OCI-LY3 (cell line): ENCODE data around the gene IFT122.

Experiments
- H2AFZ ChIP-seq: fragments of 200-600, 300-600 bp; shearing (Covaris generic); 2 replicates; pipeline ENCODE4 v1.6.0; 2014; ENCODE audit warnings: antibody characterized with exemption, low read depth, low read length
- H3K27ac ChIP-seq: fragments of 200-600, 300-600 bp; sonication (generic); 2 replicates; pipeline ENCODE4 v1.5.1; 2014; ENCODE audit warnings: mild to moderate bottlenecking, low read length, moderate library complexity, mixed read lengths
- H3K27me3 ChIP-seq: fragments of 200-600, 300-600 bp; sonication (generic); 2 replicates; pipeline ENCODE4 v1.6.1; 2014; ENCODE audit warnings: low read depth, low read length, mixed read lengths
- H3K36me3 ChIP-seq: fragments of 200-600, 300-600 bp; sonication (generic); replicated peaks from 2 replicates; pipeline ENCODE3; 2014; ENCODE audit warnings: low read depth, low read length, mixed read lengths
- H3K4me1 ChIP-seq: fragments of 300-600, 200-600 bp; sonication (generic); 2 replicates; pipeline ENCODE4 v1.6.1; 2014; ENCODE audit warnings: low read length, mixed read lengths
- H3K4me2 ChIP-seq: fragments of 200-600, 300-600 bp; sonication (generic); 2 replicates; pipeline ENCODE4 v1.6.1; 2014; ENCODE audit warnings: low read length, mixed read lengths
- H3K4me3 ChIP-seq: fragments of 300-600, 200-600 bp; sonication (generic); 2 replicates; pipeline ENCODE4 v1.5.1; 2014; ENCODE audit warnings: antibody characterized with exemption, mild to moderate bottlenecking, low read length, moderate library complexity
- H3K79me2 ChIP-seq: fragments of 300-600, 200-600 bp; shearing (Covaris generic); 2 replicates; pipeline ENCODE4 v1.6.1; 2014; ENCODE audit warnings: mild to moderate bottlenecking, low read length, mixed read lengths
- H3K9ac ChIP-seq: fragments of 300-600, 200-600 bp; shearing (Covaris generic); 2 replicates; pipeline ENCODE4 v1.6.0; 2014; ENCODE audit warnings: mild to moderate bottlenecking, low read length, moderate library complexity
- H3K9me3 ChIP-seq: fragments of 200-600, 300-600 bp; shearing (Covaris generic); 2 replicates; pipeline ENCODE4 v1.6.1; 2014; ENCODE audit warnings: low read length, mixed read lengths; ENCODE audit not compliant: insufficient read depth
- H4K20me1 ChIP-seq: fragments of 200-600, 300-600 bp; sonication (generic); 2 replicates; pipeline ENCODE4 v1.6.1; 2016; ENCODE audit warnings: low read length, mixed read lengths; ENCODE audit not compliant: insufficient read depth
- CTCF ChIP-seq: fragments of 200-600, 300-600 bp; sonication (generic); IDR thresholded peaks from 2 replicates; pipeline ENCODE4 v1.5.1; 2014; ENCODE audit warnings: antibody characterized with exemption, low read length, low read depth
- EZH2phosphoT487 ChIP-seq: fragments of 200-600 bp; shearing (Covaris generic); IDR thresholded peaks from 2 replicates; pipeline ENCODE4 v1.6.1; 2018; ENCODE audit warnings: antibody characterized with exemption, mixed run types, low read depth

Gene IFT122

GRCh38 chr3:129528589-129529100 lies 88.6 kb downstream of the IFT122 start, which contains the start of gene RHO:
TSS of gene RHO (plus strand) at chr3:129528639. CDS start at chr3:129528734, 95 bp downstream.
- TF ChIP-seq EZH2phosphoT487 (no peak), CTCF (no peak)
- Histone ChIP-seq H3K79me2 (no peaks in the 10 kb centered on the region), H3K4me2 (no peak within 1 kb of the TSS), H3K9ac (no peak within 1 kb of the TSS), H2AFZ (no peak within 1 kb of the TSS), H3K36me3 (no peaks in the 10 kb centered on the region), H3K9me3 (no peaks in the 10 kb centered on the region), H3K4me1 (peaks cover 25% of the 10 kb centered on the region), H4K20me1 (no peaks in the 10 kb centered on the region), H3K4me3 (no peak within 1 kb of the TSS), H3K27me3 (no peaks in the 10 kb centered on the region), H3K27ac (no peak within 1 kb of the TSS)

- Histone ChIP-seq H3K79me2 (no peaks in the 10 kb centered on the region), H2AFZ (no peak overlapping the region), H3K4me1 (peaks cover 22% of the 10 kb centered on the region), H4K20me1 (no peaks in the 10 kb centered on the region), H3K27me3 (no peaks in the 10 kb centered on the region), H3K9ac (no peak overlapping the region), H3K27ac (no peak overlapping the region), H3K9me3 (no peaks in the 10 kb centered on the region), H3K4me3 (no peak overlapping the region), H3K4me2 (no peak overlapping the region), H3K36me3 (no peaks in the 10 kb centered on the region)
- TF ChIP-seq CTCF = no peak
- no peak for TF ChIP-seq EZH2phosphoT487
Measured at GRCh38 chr3:129529436-129530210, 89.6 kb downstream of the IFT122 start.

- H3K4me2 ChIP-seq = no peak overlapping the region
- no peak overlapping the region for H3K27ac ChIP-seq
Measured at GRCh38 chr3:129530251-129530791, 90.3 kb downstream of the IFT122 start.

More at GRCh38 chr3:129530251-129530791, 90.3 kb downstream of the IFT122 start:
- Histone ChIP-seq H3K9me3 (no peaks in the 10 kb centered on the region), H3K9ac (no peak overlapping the region), H3K36me3 (no peaks in the 10 kb centered on the region), H3K27me3 (no peaks in the 10 kb centered on the region), H3K4me3 (no peak overlapping the region), H2AFZ (no peak overlapping the region), H4K20me1 (no peaks in the 10 kb centered on the region), H3K4me1 (peaks cover 19% of the 10 kb centered on the region), H3K79me2 (no peaks in the 10 kb centered on the region)
- TF ChIP-seq CTCF = no peak
- TF ChIP-seq EZH2phosphoT487 = no peak
